ENCODE measurements around the gene ACADS. TPM values are rescaled to one million over a fixed set of nuclear protein-coding genes. Genes with fewer than 3 reads are reported as not detected.
"Not testable (repeated sequence)": the region's sequence is repeated elsewhere in the genome, so short reads cannot be mapped to it uniquely, and the experiment has no call there.

The ACADS gene
- total RNA-seq, 1 experiment from 2014 or later, result 2.1 TPM

- CTCF ChIA-PET, result interaction anchor here (1.0 kb wide), 1 partner anchor 251 kb away, joined by 3 read pairs; no protein-coding TSS in a partner anchor
- H3K27ac Mint-ChIP-seq (ENCODE audit: low read depth, unreplicated experiment), result no peak overlapping the region
- no peaks in the 10 kb centered on the region for H3K9me3 Mint-ChIP-seq (ENCODE audit: unreplicated experiment)
- peak overlapping the region; percentile 79 for H3K4me3 Mint-ChIP-seq (ENCODE audit: unreplicated experiment)
- intact Hi-C loops (cut with micrococcal nuclease), result no loop called here
- H3K4me1 Mint-ChIP-seq (ENCODE audit: insufficient read depth, unreplicated experiment), result peaks cover 16% of the 10 kb centered on the region
- peaks cover 34% of the 10 kb centered on the region for H3K36me3 Mint-ChIP-seq (ENCODE audit: insufficient read depth, unreplicated experiment)
- TF ChIP-seq, protein P1, sequence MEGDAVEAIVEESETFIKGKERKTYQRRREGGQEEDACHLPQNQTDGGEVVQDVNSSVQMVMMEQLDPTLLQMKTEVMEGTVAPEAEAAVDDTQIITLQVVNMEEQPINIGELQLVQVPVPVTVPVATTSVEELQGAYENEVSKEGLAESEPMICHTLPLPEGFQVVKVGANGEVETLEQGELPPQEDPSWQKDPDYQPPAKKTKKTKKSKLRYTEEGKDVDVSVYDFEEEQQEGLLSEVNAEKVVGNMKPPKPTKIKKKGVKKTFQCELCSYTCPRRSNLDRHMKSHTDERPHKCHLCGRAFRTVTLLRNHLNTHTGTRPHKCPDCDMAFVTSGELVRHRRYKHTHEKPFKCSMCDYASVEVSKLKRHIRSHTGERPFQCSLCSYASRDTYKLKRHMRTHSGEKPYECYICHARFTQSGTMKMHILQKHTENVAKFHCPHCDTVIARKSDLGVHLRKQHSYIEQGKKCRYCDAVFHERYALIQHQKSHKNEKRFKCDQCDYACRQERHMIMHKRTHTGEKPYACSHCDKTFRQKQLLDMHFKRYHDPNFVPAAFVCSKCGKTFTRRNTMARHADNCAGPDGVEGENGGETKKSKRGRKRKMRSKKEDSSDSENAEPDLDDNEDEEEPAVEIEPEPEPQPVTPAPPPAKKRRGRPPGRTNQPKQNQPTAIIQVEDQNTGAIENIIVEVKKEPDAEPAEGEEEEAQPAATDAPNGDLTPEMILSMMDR (IDR thresholded peaks at IDR 0.05; ENCODE audit: unreplicated experiment), result no peak
- POLR2A ChIA-PET, result interaction anchor here (1.4 kb wide), 1 partner anchor 13 kb away, joined by 4 read pairs; no protein-coding TSS in a partner anchor
- no TSS peak for BruUV-seq (replicated peaks)
- H3K27me3 Mint-ChIP-seq (ENCODE audit: insufficient read depth, unreplicated experiment), result no peaks in the 10 kb centered on the region
- DNase-seq (ENCODE audit: unreplicated experiment), result no peak
These were observed 421 bp upstream of the ACADS start for GRCh38 chr12:120725151-120725658.

DNA sequence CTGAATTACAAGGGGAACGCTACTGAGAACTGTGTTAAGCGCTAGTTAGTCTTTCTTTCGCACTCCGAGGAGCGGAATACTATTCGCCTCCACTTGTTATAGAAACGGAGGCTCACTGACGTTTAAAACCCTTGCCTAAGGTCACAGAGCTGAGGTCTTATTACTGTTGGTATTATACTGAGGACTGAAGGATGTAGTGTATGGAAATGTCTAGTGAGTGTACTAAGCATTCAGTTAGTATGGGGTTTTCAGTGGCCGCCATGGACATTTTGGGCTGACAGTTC lies 826 bp downstream of the ACADS start:
- H3K4me1 Mint-ChIP-seq (ENCODE audit: insufficient read depth, unreplicated experiment), result peaks cover 6% of the 10 kb centered on the region
- CTCF ChIA-PET, result interaction anchor here (0.5 kb wide), 1 partner anchor 152 kb away, joined by 5 read pairs; no protein-coding TSS in a partner anchor
- peaks cover 22% of the 10 kb centered on the region for H3K36me3 Mint-ChIP-seq (ENCODE audit: insufficient read depth, unreplicated experiment)
- H3K9me3 Mint-ChIP-seq (ENCODE audit: unreplicated experiment), result no peaks in the 10 kb centered on the region
- no peak for DNase-seq (ENCODE audit: unreplicated experiment)
- no peak overlapping the region for H3K27ac Mint-ChIP-seq (ENCODE audit: low read depth, unreplicated experiment)
- no TSS peak for BruUV-seq (replicated peaks)
- TF ChIP-seq, protein P1 (IDR thresholded peaks at IDR 0.05; ENCODE audit: unreplicated experiment), result no peak
- POLR2A ChIA-PET, result no interaction called here
- no peaks in the 10 kb centered on the region for H3K27me3 Mint-ChIP-seq (ENCODE audit: insufficient read depth, unreplicated experiment)
- peak overlapping the region; percentile 79 for H3K4me3 Mint-ChIP-seq (ENCODE audit: unreplicated experiment)
- intact Hi-C loops (cut with micrococcal nuclease), result no loop called here

DNA sequence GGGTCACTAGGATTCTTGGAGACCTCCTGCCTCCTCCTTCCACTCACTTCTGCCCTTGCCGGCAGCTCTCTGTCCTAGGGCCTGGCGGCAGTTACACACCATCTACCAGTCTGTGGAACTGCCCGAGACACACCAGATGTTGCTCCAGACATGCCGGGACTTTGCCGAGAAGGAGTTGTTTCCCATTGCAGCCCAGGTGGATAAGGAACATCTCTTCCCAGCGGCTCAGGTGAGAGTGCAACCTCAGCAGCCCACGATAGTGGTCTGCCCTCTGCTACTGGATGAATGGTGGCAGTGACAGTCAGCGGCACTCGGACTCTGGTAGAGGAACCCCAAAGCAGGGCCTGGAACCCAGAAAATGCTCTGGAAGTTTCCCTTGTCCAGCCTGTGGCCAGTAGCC lies 1.3 kb downstream of the ACADS start:
- TF ChIP-seq, protein P1 (IDR thresholded peaks at IDR 0.05; ENCODE audit: unreplicated experiment), result no peak
- Mint-ChIP-seq H3K4me1 (ENCODE audit: insufficient read depth, unreplicated experiment) (peaks cover 6% of the 10 kb centered on the region), H3K36me3 (ENCODE audit: insufficient read depth, unreplicated experiment) (peaks cover 22% of the 10 kb centered on the region), H3K27ac (ENCODE audit: low read depth, unreplicated experiment) (no peak overlapping the region), H3K4me3 (ENCODE audit: unreplicated experiment) (no peak overlapping the region), H3K9me3 (ENCODE audit: unreplicated experiment) (no peaks in the 10 kb centered on the region), H3K27me3 (ENCODE audit: insufficient read depth, unreplicated experiment) (no peaks in the 10 kb centered on the region)
- ChIA-PET CTCF (no interaction called here), POLR2A (no interaction called here)
- intact Hi-C loops (cut with micrococcal nuclease), result no loop called here
- BruUV-seq (replicated peaks), result no TSS peak
- no peak for DNase-seq (ENCODE audit: unreplicated experiment)

DNA sequence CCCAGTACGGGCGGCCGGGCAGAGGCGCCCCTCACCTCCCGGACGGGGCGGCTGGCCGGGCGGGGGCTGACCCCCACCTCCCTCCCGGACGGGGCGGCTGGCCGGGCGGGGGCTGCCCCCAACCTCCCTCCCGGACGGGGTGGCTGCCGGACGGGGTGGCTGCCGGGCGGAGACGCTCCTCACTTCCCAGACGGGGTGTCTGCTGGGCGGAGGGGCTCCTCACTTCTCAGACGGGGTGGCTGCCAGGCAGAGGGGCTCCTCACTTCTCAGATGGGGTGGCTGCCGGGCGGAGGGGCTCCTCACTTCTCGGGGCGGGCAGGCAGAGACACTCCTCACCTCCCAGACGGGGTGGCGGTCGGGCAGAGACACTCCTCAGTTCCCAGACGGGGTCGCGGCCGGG lies 6.6 kb downstream of the ACADS start:
- POLR2A ChIA-PET, result not testable (repeated sequence)

DNA sequence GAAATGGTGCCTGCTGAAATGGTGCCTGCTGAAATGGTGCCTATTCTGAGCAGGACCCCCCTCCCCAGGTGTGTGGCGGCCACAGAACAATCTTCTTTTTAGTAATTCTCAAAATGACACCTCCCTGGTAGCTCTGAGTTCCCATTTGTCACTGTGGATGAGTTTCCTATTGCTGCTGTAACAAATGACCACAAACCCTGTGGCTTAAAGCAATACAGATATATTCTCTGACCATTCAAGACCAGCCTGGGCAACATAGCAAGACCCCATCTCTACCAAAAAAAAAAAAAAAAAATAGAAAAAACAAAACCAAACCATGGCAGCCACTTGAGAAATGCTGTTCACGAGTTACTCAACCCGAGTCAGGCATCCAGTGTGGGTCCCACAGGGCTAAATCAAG lies 7.9 kb downstream of the ACADS start:
- BruUV-seq (replicated peaks), result no TSS peak
- no peaks in the 10 kb centered on the region for H3K4me1 Mint-ChIP-seq (ENCODE audit: insufficient read depth, unreplicated experiment)
- ChIA-PET POLR2A (no interaction called here), CTCF (interaction anchor here (0.6 kb wide), 1 partner anchor 148 kb away, joined by 5 read pairs; no protein-coding TSS in a partner anchor)
- TF ChIP-seq, protein P1 (IDR thresholded peaks at IDR 0.05; ENCODE audit: unreplicated experiment), result no peak
- H3K4me3 Mint-ChIP-seq (ENCODE audit: unreplicated experiment), result no peak overlapping the region
- no peak for DNase-seq (ENCODE audit: unreplicated experiment)
- no peaks in the 10 kb centered on the region for H3K9me3 Mint-ChIP-seq (ENCODE audit: unreplicated experiment)
- H3K27me3 Mint-ChIP-seq (ENCODE audit: insufficient read depth, unreplicated experiment), result no peaks in the 10 kb centered on the region
- no peak overlapping the region for H3K27ac Mint-ChIP-seq (ENCODE audit: low read depth, unreplicated experiment)
- intact Hi-C loops (cut with micrococcal nuclease), result no loop called here
- H3K36me3 Mint-ChIP-seq (ENCODE audit: insufficient read depth, unreplicated experiment), result peaks cover 8% of the 10 kb centered on the region

More for the DNA sequence above, 6.6 kb downstream of the ACADS start:
- H3K27me3 Mint-ChIP-seq (ENCODE audit: insufficient read depth, unreplicated experiment); H3K9me3 Mint-ChIP-seq (ENCODE audit: unreplicated experiment); intact Hi-C loops (cut with micrococcal nuclease); H3K4me3 Mint-ChIP-seq (ENCODE audit: unreplicated experiment); H3K27ac Mint-ChIP-seq (ENCODE audit: low read depth, unreplicated experiment); CTCF ChIA-PET; DNase-seq (ENCODE audit: unreplicated experiment); H3K4me1 Mint-ChIP-seq (ENCODE audit: insufficient read depth, unreplicated experiment); BruUV-seq (replicated peaks): not testable (repeated sequence)
- H3K36me3 Mint-ChIP-seq (ENCODE audit: insufficient read depth, unreplicated experiment), result peaks cover 10% of the 10 kb centered on the region

All from MCF 10A (cell line).